ENCODE data around the gene RALGAPA1. TPM values are rescaled to one million over a fixed set of nuclear protein-coding genes. Genes with fewer than 3 reads are reported as not detected.

The RALGAPA1 gene
- total and polyA plus RNA-seq, 7 donors: 4.3 to 40.1 (median 28.0) TPM

GRCh38 chr14:35727764-35728163 lies 81.3 kb downstream of the RALGAPA1 start:
- DNase-seq (no peak), ATAC-seq (no peak)
- WGBS, 3 donors: 89 to 96% (median 91%) methylated on average over 2 of the region's 2 CpGs
- Histone ChIP-seq H3K36me3 (ENCODE audit: insufficient read depth in 1 of 2, low read depth in 1 of 2) (peaks cover 0 to 68% of the 10 kb centered on the region in 2 donors), H3K27ac (no peak overlapping the region), H3K4me1 (no peaks in the 10 kb centered on the region), H3K9me3 (no peaks in the 10 kb centered on the region), H3K4me3 (no peak overlapping the region), H3K27me3 (ENCODE audit: insufficient read depth in 3 of 3, low read length in 2 of 3) (no peaks in the 10 kb centered on the region)
- TF ChIP-seq CTCF (IDR thresholded peaks at IDR 0.05): no peak
- intact Hi-C loops (cut with DNase I): loop anchor here in 1 of 2 donors (10.0 kb wide), 1 partner anchor 53 kb away; no protein-coding TSS in a partner anchor

- Histone ChIP-seq H3K36me3 (ENCODE audit: insufficient read depth in 1 of 2, low read depth in 1 of 2) (peaks cover 0 to 86% of the 10 kb centered on the region in 2 donors), H3K27ac (no peak overlapping the region), H3K27me3 (ENCODE audit: insufficient read depth in 3 of 3, low read length in 2 of 3) (no peaks in the 10 kb centered on the region), H3K4me3 (no peak overlapping the region), H3K4me1 (no peaks in the 10 kb centered on the region), H3K9me3 (no peaks in the 10 kb centered on the region)
- ATAC-seq (no peak), DNase-seq (no peak)
- 95 to 99% (median 98%) methylated on average over 5 of the region's 5 CpGs for WGBS, 3 donors
- intact Hi-C loops (cut with DNase I): loop anchor here in 1 of 2 donors (10.0 kb wide), 1 partner anchor 51 kb away; no protein-coding TSS in a partner anchor
- no peak for TF ChIP-seq CTCF (IDR thresholded peaks at IDR 0.05)
These were observed 83.2 kb downstream of the RALGAPA1 start for GRCh38 chr14:35725930-35726329.

GRCh38 chr14:35715079-35715478 lies 94.0 kb downstream of the RALGAPA1 start:
- DNase-seq (no peak), ATAC-seq (no peak)
- Histone ChIP-seq H3K4me3 (no peak overlapping the region), H3K27ac (no peak overlapping the region), H3K9me3 (no peaks in the 10 kb centered on the region), H3K36me3 (ENCODE audit: insufficient read depth in 1 of 2, low read depth in 1 of 2) (peaks cover 0 to 94% of the 10 kb centered on the region in 2 donors), H3K4me1 (no peaks in the 10 kb centered on the region), H3K27me3 (ENCODE audit: insufficient read depth in 3 of 3, low read length in 2 of 3) (no peaks in the 10 kb centered on the region)
- no peak for TF ChIP-seq CTCF (IDR thresholded peaks at IDR 0.05)
- intact Hi-C loops (cut with DNase I): no loop called here
- 91 to 98% (median 97%) methylated on average over 1 of the region's 1 CpG for WGBS, 3 donors

GRCh38 chr14:35712466-35712865 lies 96.6 kb downstream of the RALGAPA1 start:
- Histone ChIP-seq H3K27me3 (ENCODE audit: insufficient read depth in 3 of 3, low read length in 2 of 3) (no peaks in the 10 kb centered on the region), H3K4me3 (no peak overlapping the region), H3K4me1 (no peaks in the 10 kb centered on the region), H3K36me3 (ENCODE audit: insufficient read depth in 1 of 2, low read depth in 1 of 2) (peaks cover 0 to 85% of the 10 kb centered on the region in 2 donors), H3K27ac (no peak overlapping the region), H3K9me3 (no peaks in the 10 kb centered on the region)
- no peak for TF ChIP-seq CTCF (IDR thresholded peaks at IDR 0.05)
- 88 to 96% (median 92%) methylated on average over 3 of the region's 3 CpGs for WGBS, 3 donors
- ATAC-seq (no peak), DNase-seq (no peak)
- intact Hi-C loops (cut with DNase I): no loop called here

GRCh38 chr14:35708062-35708461 lies 101.0 kb downstream of the RALGAPA1 start:
- no peak for DNase-seq
- Histone ChIP-seq H3K36me3 (ENCODE audit: insufficient read depth in 1 of 2, low read depth in 1 of 2) (peaks cover 0 to 63% of the 10 kb centered on the region in 2 donors), H3K27ac (no peak overlapping the region), H3K9me3 (no peaks in the 10 kb centered on the region), H3K4me3 (no peak overlapping the region), H3K27me3 (ENCODE audit: insufficient read depth in 3 of 3, low read length in 2 of 3) (no peaks in the 10 kb centered on the region), H3K4me1 (no peaks in the 10 kb centered on the region)
- intact Hi-C loops (cut with DNase I): no loop called here
- TF ChIP-seq CTCF (IDR thresholded peaks at IDR 0.05): no peak
- ATAC-seq: no peak
- 96 to 100% (median 99%) methylated on average over 1 of the region's 1 CpG for WGBS, 3 donors

Measured in psoas muscle (tissue), 8 donors.